H9 (cell line): ENCODE measurements around the gene ADGRD1. TPM values are rescaled to one million over a fixed set of nuclear protein-coding genes. Genes with fewer than 3 reads are reported as not detected.

Experiments used
- DNase-seq: peaks from one replicate; pipeline ENCODE4 v3.0.0-alpha.2; 2017
- H2AFZ ChIP-seq: one replicate; pipeline ENCODE4 v1.6.1; 2013; ENCODE audit warnings: mild to moderate bottlenecking, low read length, control low read depth, moderate library complexity
- H2AK5ac ChIP-seq: 2 replicates; pipeline ENCODE4 v1.6.1; 2013; ENCODE audit warnings: low read length, control low read depth, mixed read lengths; ENCODE audit not compliant: insufficient read length
- H2BK120ac ChIP-seq: one replicate; pipeline ENCODE4 v1.6.1; 2013; ENCODE audit warnings: low read depth, mild to moderate bottlenecking, low read length, control low read depth, inconsistent platforms; ENCODE audit not compliant: poor library complexity, severe bottlenecking
- H2BK12ac ChIP-seq: 2 replicates; pipeline ENCODE4 v1.6.1; 2013; ENCODE audit warnings: low read length, control low read depth, mixed read lengths, low read depth; ENCODE audit not compliant: insufficient read length
- H2BK15ac ChIP-seq: 2 replicates; pipeline ENCODE4 v1.6.1; 2013; ENCODE audit warnings: low read depth, low read length, control low read depth
- H2BK20ac ChIP-seq: one replicate; pipeline ENCODE4 v1.6.1; 2013; ENCODE audit warnings: low read depth, mild to moderate bottlenecking, low read length, control low read depth, inconsistent platforms; ENCODE audit not compliant: poor library complexity, severe bottlenecking
- H2BK5ac ChIP-seq: 2 replicates; pipeline ENCODE4 v1.6.1; 2013; ENCODE audit warnings: low read length, control low read depth, mixed read lengths; ENCODE audit not compliant: insufficient read length
- H3K14ac ChIP-seq: 2 replicates; pipeline ENCODE4 v1.6.1; 2013; ENCODE audit warnings: low read length, control low read depth; ENCODE audit not compliant: insufficient read depth
- H3K18ac ChIP-seq: 2 replicates; pipeline ENCODE4 v1.6.1; 2013; ENCODE audit warnings: low read depth, mild to moderate bottlenecking, mixed read lengths, low read length, control low read depth; ENCODE audit not compliant: insufficient read length
- H3K23ac ChIP-seq: 2 replicates; pipeline ENCODE4 v1.6.1; 2013; ENCODE audit warnings: low read length, control low read depth, mixed read lengths, low read depth; ENCODE audit not compliant: insufficient read length
- H3K23me2 ChIP-seq: 2 replicates; pipeline ENCODE4 v1.6.1; 2013; ENCODE audit warnings: low read depth, mild to moderate bottlenecking, mixed read lengths, low read length, control low read depth; ENCODE audit not compliant: insufficient read length, poor library complexity, severe bottlenecking
- H3K27ac ChIP-seq: 2 replicates; pipeline ENCODE4 v1.5.1; 2013; ENCODE audit warnings: low read length, control low read depth, mixed read lengths, low read depth; ENCODE audit not compliant: insufficient read length
- H3K27me3 ChIP-seq: 2 replicates; pipeline ENCODE4 v1.6.1; 2013; ENCODE audit warnings: low read length, control low read depth, inconsistent platforms; ENCODE audit not compliant: insufficient read depth
- H3K4ac ChIP-seq: 2 replicates; pipeline ENCODE4 v1.6.1; 2013; ENCODE audit warnings: low read depth, mild to moderate bottlenecking, control low read depth, inconsistent platforms, low read length, moderate library complexity
- H3K4me1 ChIP-seq: 2 replicates; pipeline ENCODE4 v1.6.1; 2013; ENCODE audit warnings: low read length, control low read depth, inconsistent platforms; ENCODE audit not compliant: insufficient read depth
- H3K4me2 ChIP-seq: 2 replicates; pipeline ENCODE4 v1.6.1; 2013; ENCODE audit warnings: low read length, control low read depth, mixed read lengths; ENCODE audit not compliant: insufficient read length, insufficient read depth
- H3K56ac ChIP-seq: 2 replicates; pipeline ENCODE4 v1.6.1; 2013; ENCODE audit warnings: low read depth, mild to moderate bottlenecking, mixed read lengths, low read length, control low read depth; ENCODE audit not compliant: insufficient read length
- H3K79me1 ChIP-seq: 2 replicates; pipeline ENCODE4 v1.6.1; 2013; ENCODE audit warnings: low read depth, mild to moderate bottlenecking, moderate library complexity, low read length, control low read depth, inconsistent platforms; ENCODE audit not compliant: insufficient read depth, poor library complexity, severe bottlenecking
- H3K79me2 ChIP-seq: 2 replicates; pipeline ENCODE4 v1.6.1; 2013; ENCODE audit warnings: low read length, control low read depth, inconsistent platforms; ENCODE audit not compliant: insufficient read depth
- H3K9ac ChIP-seq: 2 replicates; pipeline ENCODE4 v1.6.1; 2013; ENCODE audit warnings: low read length, control low read depth, mixed read lengths; ENCODE audit not compliant: insufficient read length; ENCODE audit errors: extremely low read depth
- H3K9me3 ChIP-seq: one replicate; pipeline ENCODE4 v1.6.1; 2013; ENCODE audit warnings: low read depth, low read length, inconsistent platforms; ENCODE audit not compliant: control insufficient read depth
- H3T11ph ChIP-seq: one replicate; pipeline ENCODE4 v1.6.1; 2013; ENCODE audit warnings: mild to moderate bottlenecking, low read length, control low read depth, inconsistent platforms
- H4K20me1 ChIP-seq: one replicate; pipeline ENCODE4 v1.6.1; 2013; ENCODE audit not compliant: control insufficient read depth, insufficient read length, insufficient read depth
- H4K5ac ChIP-seq: 2 replicates; pipeline ENCODE4 v1.6.1; 2013; ENCODE audit warnings: low read depth, mild to moderate bottlenecking, mixed read lengths, low read length, control low read depth; ENCODE audit not compliant: insufficient read length
- H4K8ac ChIP-seq: replicated peaks from 2 replicates; pipeline ENCODE4 v1.6.1; 2013; ENCODE audit warnings: low read length, control low read depth, mixed read lengths, low read depth; ENCODE audit not compliant: insufficient read length
- H4K91ac ChIP-seq: 2 replicates; pipeline ENCODE4 v1.6.1; 2013; ENCODE audit warnings: low read depth, mild to moderate bottlenecking, moderate library complexity, mixed read lengths, low read length, control low read depth; ENCODE audit not compliant: insufficient read length
- H3K27ac Mint-ChIP-seq, 3 experiments: 2 replicates in 2 of 3; 3 replicates in 1 of 3; pipeline ENCODE4 v1.8.0; 2020 to 2021; ENCODE audit warnings: mixed read lengths in 3 of 3, mild to moderate bottlenecking in 1 of 3, moderate library complexity in 1 of 3
- H3K27me3 Mint-ChIP-seq: 2 replicates; pipeline ENCODE4 v1.8.0; 2021; ENCODE audit warnings: low read depth, mild to moderate bottlenecking, moderate library complexity, mixed read lengths
- H3K36me3 Mint-ChIP-seq, 3 experiments: 2 replicates in 2 of 3; 3 replicates in 1 of 3; pipeline ENCODE4 v1.8.0; 2020 to 2021; ENCODE audit warnings: low read depth in 3 of 3, mixed read lengths in 3 of 3; ENCODE audit not compliant: insufficient read depth in 1 of 3
- H3K4me1 Mint-ChIP-seq, 2 experiments: 2 replicates each; pipeline ENCODE4 v1.8.0; 2020; ENCODE audit warnings: mixed read lengths in 2 of 2
- H3K4me3 Mint-ChIP-seq, 2 experiments: 2 replicates in 1 of 2; 3 replicates in 1 of 2; pipeline ENCODE4 v1.8.0; 2020 to 2021; ENCODE audit warnings: mild to moderate bottlenecking in 2 of 2, mixed read lengths in 2 of 2, moderate library complexity in 1 of 2
- H3K9me3 Mint-ChIP-seq, 2 experiments: 2 replicates in 1 of 2; 3 replicates in 1 of 2; pipeline ENCODE4 v1.8.0; 2020; ENCODE audit warnings: mild to moderate bottlenecking in 2 of 2, mixed read lengths in 2 of 2, moderate library complexity in 1 of 2
- CTCF ChIP-seq: fragments of 200-600 bp; sonication (generic); conservative IDR thresholded peaks from 3 replicates; pipeline ENCODE4 v1.8.0; 2021; ENCODE audit warnings: antibody characterized with exemption, mild to moderate bottlenecking
- WGBS: extraction: QIAGEN DNeasy Blood & Tissue Kit; methylation state at CpG from one replicate; pipeline ENCODE4 v1.1.7; 2013; ENCODE audit warnings: missing lambda C conversion rate, low lambda C conversion rate, mixed read lengths; ENCODE audit not compliant: insufficient read length; ENCODE audit errors: extremely low coverage; 5-methylcytosine and 5-hydroxymethylcytosine counted together
- total RNA-seq: library from RNA; stranded (reverse); gene quantifications from 2 replicates; pipeline ENCODE4 v1.2.1, GENCODE V29; 2021

Gene ADGRD1
- total RNA-seq, 1 experiment from 2014 or later = 0.52 TPM

GRCh38 chr12:131025939-131026702 is 72.4 kb downstream of the ADGRD1 start:
- no peak overlapping the region for H3K9ac ChIP-seq
- H3K23ac ChIP-seq = no peak overlapping the region

More at GRCh38 chr12:131025939-131026702, 72.4 kb downstream of the ADGRD1 start:
- Histone ChIP-seq H4K8ac (no peak overlapping the region), H3K4me1 (no peaks in the 10 kb centered on the region), H3K56ac (no peak overlapping the region), H3T11ph (no peak overlapping the region), H2AFZ (no peak overlapping the region), H3K23me2 (no peaks in the 10 kb centered on the region), H3K9me3 (no peaks in the 10 kb centered on the region), H3K18ac (no peak overlapping the region), H2BK5ac (no peak overlapping the region), H3K4me2 (no peak overlapping the region), H3K27ac (no peak overlapping the region), H4K5ac (no peak overlapping the region), H3K4ac (no peak overlapping the region), H2BK12ac (no peak overlapping the region), H3K27me3 (no peaks in the 10 kb centered on the region), H4K20me1 (no peaks in the 10 kb centered on the region), H2BK120ac (no peak overlapping the region), H3K79me2 (no peaks in the 10 kb centered on the region), H2BK15ac (no peak overlapping the region), H3K14ac (no peak overlapping the region), H3K79me1 (no peaks in the 10 kb centered on the region), H4K91ac (no peak overlapping the region), H2BK20ac (no peak overlapping the region), H2AK5ac (no peak overlapping the region)
- Mint-ChIP-seq H3K27ac (no peak overlapping the region), H3K9me3 (no peaks in the 10 kb centered on the region), H3K4me1 (0 out of 4 replicates have a peak, but pooled peaks cover 0 to 3% of the 10 kb centered on the region in 2 experiments), H3K4me3 (no peak overlapping the region), H3K36me3 (no peaks in the 10 kb centered on the region), H3K27me3 (no peaks in the 10 kb centered on the region; the same call in 1 of the 2 replicates)
- no peak for TF ChIP-seq CTCF
- no peak for DNase-seq
- no CpG with 5 or more reads among the region's 23 CpGs for WGBS
